GM19193 (cell line): ENCODE measurements around the gene KCNK2.

ENCODE experiments used
- POLR2A ChIP-seq: IDR thresholded peaks from 4 replicates; pipeline ENCODE4 v1.6.1; 2011; ENCODE audit not compliant: insufficient read depth, insufficient read length; ENCODE audit errors: extremely low read depth

Gene KCNK2, protein sequence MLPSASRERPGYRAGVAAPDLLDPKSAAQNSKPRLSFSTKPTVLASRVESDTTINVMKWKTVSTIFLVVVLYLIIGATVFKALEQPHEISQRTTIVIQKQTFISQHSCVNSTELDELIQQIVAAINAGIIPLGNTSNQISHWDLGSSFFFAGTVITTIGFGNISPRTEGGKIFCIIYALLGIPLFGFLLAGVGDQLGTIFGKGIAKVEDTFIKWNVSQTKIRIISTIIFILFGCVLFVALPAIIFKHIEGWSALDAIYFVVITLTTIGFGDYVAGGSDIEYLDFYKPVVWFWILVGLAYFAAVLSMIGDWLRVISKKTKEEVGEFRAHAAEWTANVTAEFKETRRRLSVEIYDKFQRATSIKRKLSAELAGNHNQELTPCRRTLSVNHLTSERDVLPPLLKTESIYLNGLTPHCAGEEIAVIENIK

DNA sequence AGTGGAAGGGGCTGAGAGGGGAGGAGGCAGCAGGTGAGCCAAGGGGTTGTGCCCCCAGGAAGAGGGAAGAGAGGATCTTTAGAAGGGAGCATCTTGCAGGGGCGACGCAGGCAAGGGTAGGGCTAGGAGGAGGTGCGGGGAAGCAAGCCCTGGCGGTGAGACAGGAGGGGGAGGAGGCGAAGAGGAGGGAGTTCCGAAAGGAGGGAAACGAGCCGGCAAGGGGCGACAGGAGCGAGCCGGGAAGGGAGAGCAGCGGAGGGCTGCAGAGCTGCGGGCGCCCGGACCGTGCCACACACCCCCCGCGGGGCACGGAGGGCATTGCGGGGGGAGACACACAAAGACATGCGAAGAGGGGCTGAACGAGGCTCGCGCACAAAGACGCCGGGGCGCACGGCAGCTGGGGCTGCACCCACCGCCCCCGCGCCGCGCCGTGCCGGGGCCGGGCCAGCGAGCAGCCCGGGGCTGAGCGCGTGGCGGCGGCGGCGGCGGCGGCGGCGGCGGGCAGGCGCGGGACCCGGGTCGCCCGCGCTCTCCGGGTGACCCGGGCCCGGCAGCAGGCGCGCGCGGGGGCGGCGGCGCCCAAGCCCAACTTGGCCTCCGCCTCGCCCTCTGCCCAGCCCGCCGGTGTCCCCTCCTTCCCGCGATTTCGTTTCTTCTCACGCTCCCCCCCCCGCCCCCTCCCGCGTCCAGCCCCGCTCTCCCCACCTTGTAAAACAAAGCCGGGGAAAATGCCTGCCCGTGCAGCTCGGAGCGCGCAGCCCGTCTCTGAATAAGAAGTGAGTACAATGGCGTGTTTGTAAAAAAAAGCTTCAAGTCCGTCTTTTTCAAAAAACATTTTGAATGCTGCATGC, at the start of gene KCNK2:
KCNK2 (plus strand) TSS at position 206 of the 851 bp plus-strand sequence. CDS start 649 bp downstream, outside the sequence.
- no peak for TF ChIP-seq POLR2A

DNA sequence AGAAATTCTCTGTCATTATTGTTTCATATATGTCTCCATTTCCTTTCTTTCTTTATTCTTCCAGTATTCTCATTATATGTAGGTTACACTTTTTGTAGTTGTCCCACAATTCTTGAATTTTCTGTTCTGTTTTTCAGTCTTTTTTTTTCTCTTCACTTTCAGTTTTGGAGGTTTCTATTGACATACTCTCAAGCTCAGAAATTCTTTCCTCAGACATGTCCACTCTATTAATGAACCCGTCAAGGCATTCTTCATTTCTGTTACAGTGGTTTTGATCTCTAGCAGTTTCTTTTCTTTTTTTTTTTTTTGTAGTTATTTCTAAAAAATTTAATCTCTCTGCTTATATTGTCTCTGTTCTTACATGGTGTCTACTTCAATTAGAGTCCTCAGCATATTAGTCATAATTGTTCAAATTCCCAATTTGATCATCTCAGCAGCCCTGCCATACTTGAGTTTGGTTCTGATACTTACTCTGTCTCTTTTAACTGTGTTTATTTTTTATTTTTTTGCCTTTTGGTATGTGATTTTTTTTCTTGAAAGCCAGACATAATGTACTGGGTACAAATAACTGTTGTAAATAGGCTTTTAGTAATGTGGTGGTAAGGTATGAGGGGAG, 49.5 kb upstream of the KCNK2 start:
- TF ChIP-seq POLR2A = no peak

DNA sequence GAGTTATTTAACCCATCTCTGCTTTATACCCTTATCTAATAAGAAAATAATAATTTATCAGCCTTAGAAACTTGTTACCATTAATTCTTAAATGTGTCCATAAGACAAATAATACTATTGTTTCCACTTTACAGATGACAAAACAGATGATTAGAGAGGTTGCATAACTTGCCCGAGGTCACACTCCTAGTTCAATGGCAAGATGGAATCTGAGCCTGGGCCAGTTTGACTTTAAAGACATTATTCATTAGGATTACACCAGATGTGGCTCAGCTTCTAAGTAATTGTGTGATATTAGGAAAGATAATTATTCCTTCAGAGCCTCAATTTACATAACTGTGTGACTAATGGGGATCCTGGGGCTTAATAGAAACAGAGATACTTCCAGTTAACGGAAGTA, 42.3 kb upstream of the KCNK2 start:
- TF ChIP-seq POLR2A = no peak

DNA sequence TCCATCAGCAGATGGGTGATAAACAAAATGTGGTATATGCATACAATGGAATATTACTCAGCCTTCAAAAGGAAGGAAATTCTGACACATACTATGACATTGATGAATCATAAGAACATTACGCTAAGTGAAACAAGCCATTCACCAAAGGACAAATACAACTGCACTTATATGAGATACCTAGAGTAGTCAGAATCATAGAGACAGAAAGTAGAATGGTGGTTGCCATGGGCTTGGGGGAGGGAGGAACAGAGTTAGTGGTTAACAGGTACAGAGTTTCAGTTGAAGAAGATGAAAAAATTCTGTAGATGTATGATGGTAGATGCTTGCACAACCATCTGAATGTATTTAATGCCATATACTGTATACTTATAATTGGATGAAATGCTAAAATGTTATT, 39.1 kb upstream of the KCNK2 start:
- TF ChIP-seq POLR2A = no peak

DNA sequence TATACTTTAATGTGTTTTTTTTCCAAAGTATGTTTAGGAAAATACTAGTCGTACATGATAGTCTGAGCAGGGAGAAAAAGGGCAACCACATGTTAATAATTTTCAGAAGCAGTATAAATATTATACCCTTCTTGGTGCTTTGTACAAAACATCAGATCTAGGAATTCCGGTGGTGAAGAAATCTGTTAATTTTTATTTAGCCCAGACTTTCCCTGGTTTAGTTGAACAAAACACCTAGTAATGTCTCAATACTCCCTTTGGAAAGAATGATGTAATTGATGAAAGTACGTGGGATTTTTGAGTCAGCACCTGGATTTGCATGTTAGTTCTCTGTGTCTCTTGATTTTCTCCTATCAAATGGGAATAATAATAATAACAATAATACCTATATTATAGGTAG, 38.4 kb upstream of the KCNK2 start:
- TF ChIP-seq POLR2A = no peak

DNA sequence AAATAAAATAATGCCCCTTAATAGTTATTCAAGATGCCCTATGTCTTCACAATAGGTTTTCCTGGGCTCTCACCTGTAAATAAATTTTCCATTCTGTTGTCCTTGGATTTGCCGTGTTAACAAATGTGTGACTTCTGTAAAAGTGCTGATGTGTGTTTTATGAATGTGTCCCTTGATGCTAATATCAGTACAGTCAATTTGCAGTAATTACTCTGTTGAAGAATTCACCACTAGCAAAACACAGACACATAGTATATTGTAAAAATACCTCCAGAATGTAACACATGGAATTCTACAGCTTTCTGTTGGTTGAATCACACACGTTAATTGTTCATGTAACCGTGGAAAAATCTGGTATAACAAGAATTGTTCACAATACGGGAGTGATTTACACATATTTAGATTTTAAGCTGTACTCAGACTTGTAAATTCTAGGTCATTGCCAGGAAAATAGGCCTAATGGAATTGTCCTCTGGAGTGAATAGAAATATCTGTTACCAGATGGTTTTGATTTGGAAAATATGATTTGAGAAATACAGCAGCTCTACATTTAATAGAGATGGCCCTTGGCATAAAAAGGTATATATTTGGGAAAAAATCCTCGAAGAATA, 36.7 kb upstream of the KCNK2 start:
- TF ChIP-seq POLR2A = no peak

DNA sequence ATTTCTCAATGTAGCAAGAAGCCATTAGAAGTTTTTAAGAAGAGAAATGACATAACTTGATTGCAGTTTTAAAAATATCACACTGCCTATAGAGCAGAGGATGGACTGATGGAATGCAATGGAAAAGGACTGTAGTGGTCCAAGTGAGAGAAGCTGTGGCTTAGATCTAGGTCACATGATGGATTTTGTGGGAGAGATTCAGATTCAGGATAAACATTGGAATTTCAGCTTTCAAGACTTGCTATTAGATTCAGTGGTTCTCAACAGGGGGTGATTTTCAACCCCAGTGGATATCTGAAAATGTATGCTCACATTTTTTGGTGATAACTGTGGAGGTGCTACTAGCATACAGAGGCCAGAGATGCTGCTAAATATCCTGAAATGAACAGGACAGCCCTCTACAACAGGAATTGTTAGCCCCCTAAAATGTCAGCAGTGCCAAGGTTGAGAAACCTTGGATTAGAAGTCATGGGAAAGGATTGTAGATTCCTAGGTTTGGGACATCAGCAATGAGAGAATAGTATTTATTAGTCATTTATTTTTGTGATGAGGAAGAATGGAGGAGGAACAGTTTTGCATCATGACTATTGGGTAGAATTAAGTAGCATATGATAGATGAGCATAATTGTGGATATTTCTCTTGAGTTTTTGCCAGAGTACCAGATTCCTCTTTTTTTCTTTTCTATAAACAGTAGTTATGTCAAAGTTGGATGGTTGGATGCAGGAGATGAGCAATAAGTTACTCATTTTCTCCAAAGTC, 30.1 kb upstream of the KCNK2 start:
- no peak for TF ChIP-seq POLR2A

DNA sequence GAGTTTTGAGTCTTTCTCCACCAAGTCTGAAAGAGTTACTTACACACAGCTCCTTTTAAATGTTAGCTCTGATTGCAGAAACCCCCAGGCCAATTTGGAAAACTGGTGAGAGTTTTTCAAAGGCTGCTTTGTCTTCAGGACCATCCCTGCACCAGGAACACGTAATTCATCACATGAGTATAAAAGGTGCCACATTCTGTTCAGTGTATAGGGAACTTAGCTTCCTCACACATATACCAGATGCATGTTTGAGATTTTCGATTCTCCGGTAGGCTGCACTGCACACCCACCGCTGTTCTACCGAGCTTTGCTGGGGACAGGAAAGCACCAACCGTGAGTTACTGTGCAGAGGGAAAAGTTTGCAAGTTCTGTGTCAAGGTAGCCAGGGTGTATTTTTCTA, 28.3 kb upstream of the KCNK2 start:
- no peak for TF ChIP-seq POLR2A

DNA sequence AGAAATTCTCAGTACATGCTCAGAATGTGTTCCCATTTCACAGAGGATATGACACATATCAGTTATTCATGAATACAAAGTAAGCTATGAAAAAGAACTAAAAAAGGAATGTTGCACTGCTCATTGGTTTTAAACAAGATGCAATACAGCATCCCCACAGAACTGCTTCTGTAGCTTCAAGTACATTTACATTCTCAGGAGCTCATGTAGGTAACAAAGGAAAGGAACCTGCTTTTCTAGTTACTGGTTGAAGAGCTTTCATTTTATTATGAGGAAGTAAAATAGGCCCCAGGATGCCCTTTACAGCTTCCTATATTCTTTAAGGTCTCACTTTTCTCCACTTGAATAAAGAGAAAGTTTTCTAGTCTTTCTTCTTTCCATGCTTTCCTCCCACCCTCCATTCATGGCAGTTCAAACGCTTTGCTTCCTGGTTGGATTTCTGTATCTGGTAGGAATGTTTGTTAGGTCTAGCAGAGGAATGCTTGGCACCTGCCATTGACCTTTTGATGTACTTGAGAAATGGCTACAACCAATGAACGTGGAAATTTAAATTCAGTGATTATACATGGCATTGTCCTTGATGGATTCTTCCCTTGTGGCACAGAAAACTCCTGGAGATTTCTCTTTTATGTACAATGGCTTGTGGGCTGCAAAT, 27.1 kb upstream of the KCNK2 start:
- no peak for TF ChIP-seq POLR2A

DNA sequence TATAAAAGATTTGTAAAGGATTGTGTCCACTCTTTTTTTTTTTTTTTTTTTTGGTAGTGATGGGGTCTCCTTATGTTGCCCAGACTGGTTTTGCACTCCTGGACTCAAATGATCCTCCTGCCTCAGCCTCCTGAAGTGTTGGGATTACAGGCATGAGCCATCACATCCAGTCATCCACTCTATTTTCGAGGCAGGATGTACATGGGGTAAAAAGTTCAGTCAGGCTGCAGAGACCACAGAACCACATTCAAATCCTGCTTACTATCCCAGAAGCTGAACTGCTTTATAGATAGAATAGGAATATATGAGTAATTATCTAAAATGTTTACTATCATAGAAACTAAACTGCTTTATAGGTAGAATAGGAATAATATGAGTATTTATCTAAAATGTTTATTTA, 26.0 kb upstream of the KCNK2 start:
- TF ChIP-seq POLR2A = no peak

DNA sequence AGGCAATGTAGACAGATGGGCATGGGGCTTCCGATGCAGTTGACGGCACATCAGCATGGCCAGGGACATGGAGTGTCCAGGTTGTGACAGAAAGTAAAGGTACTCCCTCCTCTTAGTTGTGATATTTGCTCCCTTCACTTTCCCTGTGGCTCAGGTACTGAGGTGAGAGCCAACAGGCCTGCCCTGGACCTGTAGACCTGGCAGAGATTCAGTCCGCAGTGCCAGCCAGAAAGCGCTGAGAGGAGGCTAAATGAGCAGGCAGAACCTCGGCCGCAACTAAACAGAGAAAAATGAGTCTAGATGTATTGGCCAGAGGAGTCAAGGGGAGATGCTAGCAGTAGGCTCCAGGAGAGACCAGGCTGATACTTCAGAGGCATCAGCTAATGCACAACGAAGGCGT, 22.6 kb upstream of the KCNK2 start:
- TF ChIP-seq POLR2A = no peak

DNA sequence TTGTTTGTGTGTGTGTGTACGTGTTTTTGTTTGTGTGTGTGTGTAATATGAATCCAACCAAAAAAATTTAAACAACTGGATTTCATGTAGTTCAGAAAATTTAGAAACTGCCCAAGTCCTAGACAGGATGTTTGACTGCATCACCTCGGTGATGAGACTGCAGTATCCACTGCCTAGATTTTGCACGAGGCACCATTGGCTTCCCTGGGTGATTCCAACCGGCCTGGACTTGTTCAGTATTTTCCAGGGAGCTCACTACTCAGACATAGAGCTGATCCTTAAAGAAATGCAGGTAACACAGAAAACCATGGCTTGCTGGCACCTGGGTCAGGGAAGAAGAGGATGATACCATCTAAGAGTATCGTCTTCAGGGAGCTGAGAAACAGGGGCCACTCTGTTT, 18.2 kb upstream of the KCNK2 start:
- TF ChIP-seq POLR2A = no peak

DNA sequence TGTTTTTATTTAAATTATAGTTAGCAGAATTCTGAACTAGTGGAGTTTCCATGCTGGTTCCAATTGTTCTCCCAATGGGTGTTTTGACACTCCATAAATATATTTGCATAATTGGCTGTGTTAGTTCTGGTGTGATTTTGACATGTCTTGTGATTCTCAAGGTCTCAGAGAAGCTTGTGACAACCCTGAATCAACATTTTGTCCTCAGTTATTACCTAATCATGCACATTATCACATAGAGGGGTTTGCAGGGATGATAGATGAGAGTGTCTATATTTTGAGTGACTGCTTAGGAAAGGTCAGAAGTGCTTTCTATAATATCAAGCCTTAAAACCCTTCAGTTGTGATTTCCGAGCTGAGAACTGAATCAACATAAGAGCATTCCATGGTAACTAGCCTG, 11.5 kb upstream of the KCNK2 start:
- TF ChIP-seq POLR2A = no peak

DNA sequence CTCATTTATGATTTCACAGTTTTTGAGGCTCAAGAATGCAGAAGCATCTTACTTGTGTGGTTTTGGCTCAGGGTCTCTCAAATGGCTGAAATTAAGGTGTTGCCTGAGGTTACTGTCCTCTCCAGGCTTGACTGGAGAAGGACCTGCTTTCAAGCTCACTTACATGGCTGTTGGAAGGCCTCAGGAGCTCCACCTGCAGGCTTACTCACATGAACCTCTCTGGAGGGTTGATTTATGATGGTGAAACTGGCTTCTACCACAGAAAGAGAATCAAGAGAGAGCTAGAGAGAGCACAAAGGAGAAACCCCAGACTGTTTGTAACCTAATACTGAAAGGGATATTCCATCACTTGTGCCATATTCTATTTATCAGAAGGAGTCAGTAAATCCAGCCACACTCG, 6.2 kb upstream of the KCNK2 start:
- TF ChIP-seq POLR2A = no peak

DNA sequence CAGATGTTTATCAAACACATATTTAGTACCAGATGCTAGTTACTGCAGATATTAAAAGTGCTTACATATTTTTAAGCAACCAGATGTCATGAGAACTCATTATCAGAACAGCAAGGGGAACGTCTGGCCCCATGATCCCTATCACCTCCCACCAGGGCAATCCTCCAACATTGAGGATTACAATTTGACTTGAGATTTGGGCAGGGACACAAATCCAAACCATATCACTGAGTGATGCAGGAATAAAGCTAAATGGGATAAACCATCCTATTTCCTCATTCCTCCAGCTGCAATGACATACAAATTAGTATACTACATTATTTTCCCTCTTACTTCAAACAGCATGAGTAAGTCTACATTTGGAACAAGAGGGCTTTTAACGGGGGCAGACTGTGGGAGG, 3.1 kb upstream of the KCNK2 start:
- no peak for TF ChIP-seq POLR2A
